K562 (cell line): ENCODE data around the gene EPHB2.

Experiments used
- BCL6 ChIP-seq: fragments of 250-450 bp; sonication (Bioruptor Pico); IDR thresholded peaks from 2 replicates; pipeline ENCODE4 v1.4.0; 2020
- HSF4 ChIP-seq: fragments of 250-450 bp; sonication (Bioruptor Pico); IDR thresholded peaks from 2 replicates; pipeline ENCODE4 v2.1.2; 2022; ENCODE audit warnings: mild to moderate bottlenecking, moderate library complexity, borderline replicate concordance
- NFE2L1 ChIP-seq: fragments of 450-650 bp; IDR thresholded peaks from 2 replicates; pipeline ENCODE4 v1.6.1; 2016; ENCODE audit warnings: missing genetic modification characterization, low read depth, mild to moderate bottlenecking, missing compliant biosample characterization, moderate library complexity, borderline replicate concordance
- NR2C1 ChIP-seq, 2 experiments: fragments of 450-650 bp; IDR thresholded peaks; 2 replicates each; pipeline ENCODE4 v1.6.1; 2017; ENCODE audit warnings: mild to moderate bottlenecking in 2 of 2, antibody characterized with exemption in 1 of 2, inconsistent platforms in 1 of 2, missing compliant biosample characterization in 1 of 2, missing genetic modification characterization in 1 of 2
- POLR3A ChIP-seq: IDR thresholded peaks from 2 replicates; pipeline ENCODE4 v1.6.1; 2011; ENCODE audit warnings: borderline replicate concordance, mild to moderate bottlenecking, moderate library complexity; ENCODE audit not compliant: insufficient read length, insufficient read depth; ENCODE audit errors: extremely low read depth
- RAD51 ChIP-seq: fragments of 450-650 bp; IDR thresholded peaks from 2 replicates; pipeline ENCODE4 v1.7.1; 2016; ENCODE audit warnings: low read depth, mild to moderate bottlenecking, borderline replicate concordance
- SMC3 ChIP-seq: conservative IDR thresholded peaks from 2 replicates; pipeline ENCODE4 v1.6.1; 2011; ENCODE audit warnings: low read depth, low read length, improper control_type of control experiment; ENCODE audit not compliant: insufficient read depth
- TAF1 ChIP-seq: IDR thresholded peaks from 2 replicates; pipeline ENCODE4 v1.6.1; 2011; ENCODE audit warnings: mild to moderate bottlenecking, low read length, moderate library complexity; ENCODE audit not compliant: insufficient read depth, control insufficient read depth, severe bottlenecking; ENCODE audit errors: extremely low read depth
- TF ChIP-seq, protein P1 (sequence below): fragments of 150-350 bp; IDR thresholded peaks from 2 replicates; pipeline ENCODE4 v1.6.1; 2014; ENCODE audit warnings: low read depth, mild to moderate bottlenecking, low read length, borderline replicate concordance
- TF ChIP-seq, protein P2 (sequence below), 3 experiments: IDR thresholded peaks in 2 of 3; conservative IDR thresholded peaks in 1 of 3; 2 replicates each; pipeline ENCODE4 v1.5.1; 2011 to 2012; ENCODE audit warnings: low read length in 3 of 3, mild to moderate bottlenecking in 3 of 3, control low read depth in 2 of 3, improper control_type of control experiment in 1 of 3, inconsistent platforms in 1 of 3, low read depth in 1 of 3, mixed read lengths in 1 of 3, moderate library complexity in 1 of 3; ENCODE audit not compliant: insufficient read depth in 2 of 3
- TF ChIP-seq, protein P3 (sequence below): IDR thresholded peaks from 2 replicates; pipeline ENCODE4 v1.6.1; 2016; ENCODE audit warnings: missing genetic modification characterization, missing compliant biosample characterization
- TF ChIP-seq, protein P4 (sequence below): fragments of 200-800 bp; sonication (Bioruptor generic); IDR thresholded peaks from 2 replicates; pipeline ENCODE4 v1.6.1; 2016; ENCODE audit warnings: missing genetic modification characterization, missing compliant biosample characterization
- TF ChIP-seq, protein P5 (sequence below): conservative IDR thresholded peaks from 2 replicates; pipeline ENCODE4 v1.6.1; 2011; ENCODE audit warnings: low read depth, mild to moderate bottlenecking, low read length; ENCODE audit not compliant: control insufficient read depth

DNA sequence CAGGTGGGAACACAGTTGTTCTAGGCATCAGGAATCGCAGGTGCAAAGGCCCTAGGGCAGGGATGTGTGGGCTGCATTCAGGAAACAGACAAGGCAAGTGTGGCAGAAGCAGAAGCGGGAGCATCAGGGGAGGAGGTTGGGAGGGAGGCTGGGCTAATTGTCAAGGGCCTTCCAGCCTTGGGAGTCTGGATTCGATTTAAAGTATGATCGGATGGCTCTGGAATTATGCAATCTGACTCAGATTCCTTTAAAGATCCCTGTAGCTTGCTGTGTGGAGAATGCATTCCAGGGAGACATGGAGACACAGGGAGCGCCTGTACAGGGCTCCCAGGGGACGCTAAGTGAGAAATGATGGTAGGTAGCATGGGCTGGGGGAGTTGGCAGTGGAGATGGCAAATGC lies 175.6 kb downstream of the EPHB2 start:
- TF ChIP-seq, protein P1, sequence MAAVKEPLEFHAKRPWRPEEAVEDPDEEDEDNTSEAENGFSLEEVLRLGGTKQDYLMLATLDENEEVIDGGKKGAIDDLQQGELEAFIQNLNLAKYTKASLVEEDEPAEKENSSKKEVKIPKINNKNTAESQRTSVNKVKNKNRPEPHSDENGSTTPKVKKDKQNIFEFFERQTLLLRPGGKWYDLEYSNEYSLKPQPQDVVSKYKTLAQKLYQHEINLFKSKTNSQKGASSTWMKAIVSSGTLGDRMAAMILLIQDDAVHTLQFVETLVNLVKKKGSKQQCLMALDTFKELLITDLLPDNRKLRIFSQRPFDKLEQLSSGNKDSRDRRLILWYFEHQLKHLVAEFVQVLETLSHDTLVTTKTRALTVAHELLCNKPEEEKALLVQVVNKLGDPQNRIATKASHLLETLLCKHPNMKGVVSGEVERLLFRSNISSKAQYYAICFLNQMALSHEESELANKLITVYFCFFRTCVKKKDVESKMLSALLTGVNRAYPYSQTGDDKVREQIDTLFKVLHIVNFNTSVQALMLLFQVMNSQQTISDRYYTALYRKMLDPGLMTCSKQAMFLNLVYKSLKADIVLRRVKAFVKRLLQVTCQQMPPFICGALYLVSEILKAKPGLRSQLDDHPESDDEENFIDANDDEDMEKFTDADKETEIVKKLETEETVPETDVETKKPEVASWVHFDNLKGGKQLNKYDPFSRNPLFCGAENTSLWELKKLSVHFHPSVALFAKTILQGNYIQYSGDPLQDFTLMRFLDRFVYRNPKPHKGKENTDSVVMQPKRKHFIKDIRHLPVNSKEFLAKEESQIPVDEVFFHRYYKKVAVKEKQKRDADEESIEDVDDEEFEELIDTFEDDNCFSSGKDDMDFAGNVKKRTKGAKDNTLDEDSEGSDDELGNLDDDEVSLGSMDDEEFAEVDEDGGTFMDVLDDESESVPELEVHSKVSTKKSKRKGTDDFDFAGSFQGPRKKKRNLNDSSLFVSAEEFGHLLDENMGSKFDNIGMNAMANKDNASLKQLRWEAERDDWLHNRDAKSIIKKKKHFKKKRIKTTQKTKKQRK: no peak
- TF ChIP-seq, protein P2, sequence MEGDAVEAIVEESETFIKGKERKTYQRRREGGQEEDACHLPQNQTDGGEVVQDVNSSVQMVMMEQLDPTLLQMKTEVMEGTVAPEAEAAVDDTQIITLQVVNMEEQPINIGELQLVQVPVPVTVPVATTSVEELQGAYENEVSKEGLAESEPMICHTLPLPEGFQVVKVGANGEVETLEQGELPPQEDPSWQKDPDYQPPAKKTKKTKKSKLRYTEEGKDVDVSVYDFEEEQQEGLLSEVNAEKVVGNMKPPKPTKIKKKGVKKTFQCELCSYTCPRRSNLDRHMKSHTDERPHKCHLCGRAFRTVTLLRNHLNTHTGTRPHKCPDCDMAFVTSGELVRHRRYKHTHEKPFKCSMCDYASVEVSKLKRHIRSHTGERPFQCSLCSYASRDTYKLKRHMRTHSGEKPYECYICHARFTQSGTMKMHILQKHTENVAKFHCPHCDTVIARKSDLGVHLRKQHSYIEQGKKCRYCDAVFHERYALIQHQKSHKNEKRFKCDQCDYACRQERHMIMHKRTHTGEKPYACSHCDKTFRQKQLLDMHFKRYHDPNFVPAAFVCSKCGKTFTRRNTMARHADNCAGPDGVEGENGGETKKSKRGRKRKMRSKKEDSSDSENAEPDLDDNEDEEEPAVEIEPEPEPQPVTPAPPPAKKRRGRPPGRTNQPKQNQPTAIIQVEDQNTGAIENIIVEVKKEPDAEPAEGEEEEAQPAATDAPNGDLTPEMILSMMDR (IDR thresholded peaks at IDR 0.05 in 2 of 3, conservative IDR thresholded peaks at IDR 0.05 in 1 of 3; ENCODE audit: insufficient read depth in 2 of 3, low read depth in 1 of 3, low read length in 3 of 3): no peak
- no peak for TF ChIP-seq POLR3A
- TF ChIP-seq, protein P3, sequence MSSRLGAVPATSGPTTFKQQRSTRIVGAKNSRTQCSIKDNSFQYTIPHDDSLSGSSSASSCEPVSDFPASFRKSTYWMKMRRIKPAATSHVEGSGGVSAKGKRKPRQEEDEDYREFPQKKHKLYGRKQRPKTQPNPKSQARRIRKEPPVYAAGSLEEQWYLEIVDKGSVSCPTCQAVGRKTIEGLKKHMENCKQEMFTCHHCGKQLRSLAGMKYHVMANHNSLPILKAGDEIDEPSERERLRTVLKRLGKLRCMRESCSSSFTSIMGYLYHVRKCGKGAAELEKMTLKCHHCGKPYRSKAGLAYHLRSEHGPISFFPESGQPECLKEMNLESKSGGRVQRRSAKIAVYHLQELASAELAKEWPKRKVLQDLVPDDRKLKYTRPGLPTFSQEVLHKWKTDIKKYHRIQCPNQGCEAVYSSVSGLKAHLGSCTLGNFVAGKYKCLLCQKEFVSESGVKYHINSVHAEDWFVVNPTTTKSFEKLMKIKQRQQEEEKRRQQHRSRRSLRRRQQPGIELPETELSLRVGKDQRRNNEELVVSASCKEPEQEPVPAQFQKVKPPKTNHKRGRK (tag): no peak
- TF ChIP-seq SMC3: no peak
- no peak for TF ChIP-seq BCL6 (CRISPR knock-in tag)
- TF ChIP-seq TAF1: no peak
- no peak for TF ChIP-seq NFE2L1 (tag)
- TF ChIP-seq, protein P4, sequence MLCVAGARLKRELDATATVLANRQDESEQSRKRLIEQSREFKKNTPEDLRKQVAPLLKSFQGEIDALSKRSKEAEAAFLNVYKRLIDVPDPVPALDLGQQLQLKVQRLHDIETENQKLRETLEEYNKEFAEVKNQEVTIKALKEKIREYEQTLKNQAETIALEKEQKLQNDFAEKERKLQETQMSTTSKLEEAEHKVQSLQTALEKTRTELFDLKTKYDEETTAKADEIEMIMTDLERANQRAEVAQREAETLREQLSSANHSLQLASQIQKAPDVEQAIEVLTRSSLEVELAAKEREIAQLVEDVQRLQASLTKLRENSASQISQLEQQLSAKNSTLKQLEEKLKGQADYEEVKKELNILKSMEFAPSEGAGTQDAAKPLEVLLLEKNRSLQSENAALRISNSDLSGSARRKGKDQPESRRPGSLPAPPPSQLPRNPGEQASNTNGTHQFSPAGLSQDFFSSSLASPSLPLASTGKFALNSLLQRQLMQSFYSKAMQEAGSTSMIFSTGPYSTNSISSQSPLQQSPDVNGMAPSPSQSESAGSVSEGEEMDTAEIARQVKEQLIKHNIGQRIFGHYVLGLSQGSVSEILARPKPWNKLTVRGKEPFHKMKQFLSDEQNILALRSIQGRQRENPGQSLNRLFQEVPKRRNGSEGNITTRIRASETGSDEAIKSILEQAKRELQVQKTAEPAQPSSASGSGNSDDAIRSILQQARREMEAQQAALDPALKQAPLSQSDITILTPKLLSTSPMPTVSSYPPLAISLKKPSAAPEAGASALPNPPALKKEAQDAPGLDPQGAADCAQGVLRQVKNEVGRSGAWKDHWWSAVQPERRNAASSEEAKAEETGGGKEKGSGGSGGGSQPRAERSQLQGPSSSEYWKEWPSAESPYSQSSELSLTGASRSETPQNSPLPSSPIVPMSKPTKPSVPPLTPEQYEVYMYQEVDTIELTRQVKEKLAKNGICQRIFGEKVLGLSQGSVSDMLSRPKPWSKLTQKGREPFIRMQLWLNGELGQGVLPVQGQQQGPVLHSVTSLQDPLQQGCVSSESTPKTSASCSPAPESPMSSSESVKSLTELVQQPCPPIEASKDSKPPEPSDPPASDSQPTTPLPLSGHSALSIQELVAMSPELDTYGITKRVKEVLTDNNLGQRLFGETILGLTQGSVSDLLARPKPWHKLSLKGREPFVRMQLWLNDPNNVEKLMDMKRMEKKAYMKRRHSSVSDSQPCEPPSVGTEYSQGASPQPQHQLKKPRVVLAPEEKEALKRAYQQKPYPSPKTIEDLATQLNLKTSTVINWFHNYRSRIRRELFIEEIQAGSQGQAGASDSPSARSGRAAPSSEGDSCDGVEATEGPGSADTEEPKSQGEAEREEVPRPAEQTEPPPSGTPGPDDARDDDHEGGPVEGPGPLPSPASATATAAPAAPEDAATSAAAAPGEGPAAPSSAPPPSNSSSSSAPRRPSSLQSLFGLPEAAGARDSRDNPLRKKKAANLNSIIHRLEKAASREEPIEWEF: no peak
- TF ChIP-seq, protein P5, sequence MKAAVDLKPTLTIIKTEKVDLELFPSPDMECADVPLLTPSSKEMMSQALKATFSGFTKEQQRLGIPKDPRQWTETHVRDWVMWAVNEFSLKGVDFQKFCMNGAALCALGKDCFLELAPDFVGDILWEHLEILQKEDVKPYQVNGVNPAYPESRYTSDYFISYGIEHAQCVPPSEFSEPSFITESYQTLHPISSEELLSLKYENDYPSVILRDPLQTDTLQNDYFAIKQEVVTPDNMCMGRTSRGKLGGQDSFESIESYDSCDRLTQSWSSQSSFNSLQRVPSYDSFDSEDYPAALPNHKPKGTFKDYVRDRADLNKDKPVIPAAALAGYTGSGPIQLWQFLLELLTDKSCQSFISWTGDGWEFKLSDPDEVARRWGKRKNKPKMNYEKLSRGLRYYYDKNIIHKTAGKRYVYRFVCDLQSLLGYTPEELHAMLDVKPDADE: no peak
- no peak for TF ChIP-seq NR2C1 (IDR thresholded peaks at IDR 0.05)
- no peak for TF ChIP-seq NR2C1 (tag; IDR thresholded peaks at IDR 0.05)
- TF ChIP-seq RAD51: no peak
- TF ChIP-seq HSF4 (CRISPR knock-in tag): no peak
